ENCODE measurements around the gene M1AP.
A peak's percentile ranks its signal among the peaks of the same experiment; 100 is the strongest.

The M1AP gene

GRCh38 chr2:74648009-74648443 is at the start of gene M1AP:
TSS of gene M1AP (minus strand) at chr2:74648330. CDS start at chr2:74640275, 8,055 bp downstream.
- DNase-seq: no peak

- DNase-seq: no peak
Observed at GRCh38 chr2:74696829-74697228, 48.7 kb upstream of the M1AP start.

- DNase-seq: no peak
Observed at GRCh38 chr2:74695663-74696062, 47.5 kb upstream of the M1AP start.

- DNase-seq: no peak
Observed at GRCh38 chr2:74694281-74694680, 46.2 kb upstream of the M1AP start.

- DNase-seq: no peak
Observed at GRCh38 chr2:74693668-74694067, 45.5 kb upstream of the M1AP start.

- DNase-seq: no peak
Observed at GRCh38 chr2:74693213-74693612, 45.1 kb upstream of the M1AP start.

GRCh38 chr2:74691929-74692328 is 43.8 kb upstream of the M1AP start:
- no peak for DNase-seq

GRCh38 chr2:74690571-74690970 is 42.4 kb upstream of the M1AP start:
- peak; percentile 52 for DNase-seq

- no peak for DNase-seq
Observed at GRCh38 chr2:74689671-74690070, 41.5 kb upstream of the M1AP start.

- no peak for DNase-seq
Observed at GRCh38 chr2:74688881-74689280, 40.8 kb upstream of the M1AP start.

- no peak for DNase-seq
Observed at GRCh38 chr2:74685408-74685807, 37.3 kb upstream of the M1AP start.

GRCh38 chr2:74682501-74682900 is 34.4 kb upstream of the M1AP start:
- no peak for DNase-seq

GRCh38 chr2:74679615-74680014 is 31.5 kb upstream of the M1AP start:
- no peak for DNase-seq

- DNase-seq: no peak
Observed at GRCh38 chr2:74676331-74676730, 28.2 kb upstream of the M1AP start.

GRCh38 chr2:74675090-74675489 is 27.0 kb upstream of the M1AP start:
- DNase-seq: no peak

- DNase-seq: no peak
Observed at GRCh38 chr2:74673826-74674528, 25.8 kb upstream of the M1AP start.

- DNase-seq: no peak
Observed at GRCh38 chr2:74671479-74671878, 23.3 kb upstream of the M1AP start.

- DNase-seq: no peak
Observed at GRCh38 chr2:74670263-74670662, 22.1 kb upstream of the M1AP start.

GRCh38 chr2:74668087-74668486 is 20.0 kb upstream of the M1AP start:
- DNase-seq: no peak

GRCh38 chr2:74659462-74659861 is 11.3 kb upstream of the M1AP start:
- DNase-seq: no peak

- no peak for DNase-seq
Observed at GRCh38 chr2:74658516-74658915, 10.4 kb upstream of the M1AP start.

- DNase-seq: no peak
Observed at GRCh38 chr2:74655579-74655978, 7.4 kb upstream of the M1AP start.

- DNase-seq: peak; percentile 96
Observed at GRCh38 chr2:74653985-74654882, 6.1 kb upstream of the M1AP start, which contains the start of gene SEMA4F. TSS of gene SEMA4F (plus strand) at chr2:74654247. CDS start at chr2:74654377, 130 bp downstream.

GRCh38 chr2:74653589-74653984 is 5.5 kb upstream of the M1AP start:
- no peak for DNase-seq

All from RPMI8226 (cell line).